ENCODE data around the gene PRIM2. TPM values are rescaled to one million over a fixed set of nuclear protein-coding genes. Genes with fewer than 3 reads are reported as not detected.

PRIM2 gene
- total RNA-seq, 1 donor from 2014 or later: 0.85 TPM

GRCh38 chr6:57312004-57312345 is 5.5 kb upstream of the PRIM2 start:
- Histone ChIP-seq H3K4me3 (no peak overlapping the region), H3K36me3 (no peaks in the 10 kb centered on the region), H3K4me1 (peaks cover 0 to 19% of the 10 kb centered on the region in 2 donors), H3K9me3 (no peaks in the 10 kb centered on the region), H3K27ac (peak overlapping the region in 1 of 2 donors; percentile 89), H3K27me3 (no peaks in the 10 kb centered on the region)
- DNase-seq (ENCODE audit: low spot score in 2 of 2): no peak
- intact Hi-C loops (cut with DNase I): no loop called here
- TF ChIP-seq CTCF (IDR thresholded peaks at IDR 0.05): no peak

- no peak for DNase-seq (ENCODE audit: low spot score in 2 of 2)
- no peak overlapping the region for H3K4me3 ChIP-seq
- peak overlapping the region; percentile 87 to 89 for H3K27ac ChIP-seq
- no peak for TF ChIP-seq CTCF (IDR thresholded peaks at IDR 0.05)
- no peaks in the 10 kb centered on the region for H3K36me3 ChIP-seq
- H3K4me1 ChIP-seq: peaks cover 2 to 22% of the 10 kb centered on the region in 2 donors
- intact Hi-C loops (cut with DNase I): loop anchor here (1.0 kb wide), 2 partner anchors 45 to 91 kb away; partner anchors contain the start of gene RAB23
- no peaks in the 10 kb centered on the region for H3K27me3 ChIP-seq
- H3K9me3 ChIP-seq: no peaks in the 10 kb centered on the region
Observed at GRCh38 chr6:57313009-57313408, 4.4 kb upstream of the PRIM2 start.

- no peaks in the 10 kb centered on the region for H3K9me3 ChIP-seq
- intact Hi-C loops (cut with DNase I): loop anchor here (1.0 kb wide), 2 partner anchors 46 to 92 kb away; partner anchors contain the start of gene RAB23
- TF ChIP-seq CTCF (IDR thresholded peaks at IDR 0.05): no peak
- DNase-seq (ENCODE audit: low spot score in 2 of 2): peak in 1 of 2 donors; percentile 90
- H3K27me3 ChIP-seq: no peaks in the 10 kb centered on the region
- peaks cover 3 to 25% of the 10 kb centered on the region in 2 donors for H3K4me1 ChIP-seq
- H3K27ac ChIP-seq: peak overlapping the region; percentile 87 to 89
- H3K4me3 ChIP-seq: peak overlapping the region in 1 of 2 donors; percentile 40
- no peaks in the 10 kb centered on the region for H3K36me3 ChIP-seq
Observed at GRCh38 chr6:57313711-57314471, 3.5 kb upstream of the PRIM2 start.

- DNase-seq (ENCODE audit: low spot score in 2 of 2): no peak
- no peak for TF ChIP-seq CTCF (IDR thresholded peaks at IDR 0.05)
- Histone ChIP-seq H3K36me3 (peaks cover 0 to 3% of the 10 kb centered on the region in 2 donors), H3K4me1 (peaks cover 3 to 25% of the 10 kb centered on the region in 2 donors), H3K9me3 (no peaks in the 10 kb centered on the region), H3K4me3 (no peak overlapping the region), H3K27ac (peak overlapping the region; percentile 87 to 89), H3K27me3 (no peaks in the 10 kb centered on the region)
- intact Hi-C loops (cut with DNase I): loop anchor here (5.0 kb wide), 3 partner anchors 123 to 943 kb away; no protein-coding TSS in a partner anchor
Observed at GRCh38 chr6:57315111-57315510, 2.3 kb upstream of the PRIM2 start.

GRCh38 chr6:57315851-57316250 is 1.6 kb upstream of the PRIM2 start:
- TF ChIP-seq CTCF (IDR thresholded peaks at IDR 0.05): no peak
- H3K27ac ChIP-seq: peak overlapping the region; percentile 49 to 89
- H3K4me3 ChIP-seq: no peak overlapping the region
- H3K27me3 ChIP-seq: no peaks in the 10 kb centered on the region
- intact Hi-C loops (cut with DNase I): loop anchor here (1.0 to 5.0 kb wide), 8 partner anchors 95 to 944 kb away; partner anchors contain the start of genes BAG2 and KIAA1586
- peaks cover 4 to 9% of the 10 kb centered on the region in 2 donors for H3K36me3 ChIP-seq
- H3K4me1 ChIP-seq: peaks cover 3 to 25% of the 10 kb centered on the region in 2 donors
- no peaks in the 10 kb centered on the region for H3K9me3 ChIP-seq
- DNase-seq (ENCODE audit: low spot score in 2 of 2): no peak

Data from ascending aorta (tissue), 2 donors.